ENCODE measurements around the gene USP10.

DNA sequence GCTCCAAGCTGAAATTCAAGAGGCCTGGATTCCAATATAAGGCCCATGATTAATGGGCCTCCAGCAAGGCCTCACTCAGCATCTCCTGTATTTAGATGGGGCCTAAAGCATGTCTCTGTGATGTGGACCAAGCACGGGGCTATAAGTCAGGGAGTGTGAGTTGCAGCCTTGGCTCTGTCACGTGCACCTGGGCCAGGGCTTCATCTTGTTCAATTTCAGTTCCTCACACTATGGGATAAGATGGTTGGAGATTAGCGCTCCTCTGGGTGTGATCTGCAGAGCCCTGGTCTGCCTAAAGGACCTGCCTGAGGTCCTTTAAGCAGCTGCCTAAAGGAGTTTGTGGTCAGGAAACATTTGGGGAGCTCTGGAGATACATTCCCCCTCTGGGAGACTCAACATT, 26.2 kb upstream of the USP10 start:
- TF ChIP-seq EZH2 (IDR thresholded peaks at IDR 0.05; ENCODE audit: borderline replicate concordance, low read depth, low read length, severe bottlenecking) (no peak), CTCF (IDR thresholded peaks at IDR 0.05; ENCODE audit: extremely low read depth in 1 of 2, insufficient read depth in 1 of 2, low read depth in 1 of 2, low read length in 2 of 2) (no peak), JUN (IDR thresholded peaks at IDR 0.05; ENCODE audit: borderline replicate concordance, insufficient read depth, insufficient read length, low read depth) (no peak), POLR2AphosphoS5 (IDR thresholded peaks at IDR 0.05; ENCODE audit: insufficient read depth, low read depth, low read length) (no peak), GATA2 (IDR thresholded peaks at IDR 0.05; ENCODE audit: insufficient read depth, insufficient read length, low read depth, low read length) (no peak), POLR2A (IDR thresholded peaks at IDR 0.05; ENCODE audit: low read depth, low read length) (no peak), FOS (IDR thresholded peaks at IDR 0.05; ENCODE audit: borderline replicate concordance, insufficient read depth, low read length) (no peak), MYC (IDR thresholded peaks at IDR 0.05; ENCODE audit: low read depth, low read length) (no peak)
- TF ChIP-seq, protein P1, sequence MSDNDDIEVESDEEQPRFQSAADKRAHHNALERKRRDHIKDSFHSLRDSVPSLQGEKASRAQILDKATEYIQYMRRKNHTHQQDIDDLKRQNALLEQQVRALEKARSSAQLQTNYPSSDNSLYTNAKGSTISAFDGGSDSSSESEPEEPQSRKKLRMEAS (IDR thresholded peaks at IDR 0.05; ENCODE audit: insufficient read depth, insufficient read length), result no peak

Data from endothelial cell of umbilical vein (primary cell).